ENCODE data around the gene DGCR8. TPM values are rescaled to one million over a fixed set of nuclear protein-coding genes. Genes with fewer than 3 reads are reported as not detected.

The DGCR8 gene
- total RNA-seq, 1 donor from 2014 or later: 18.0 TPM

GRCh38 chr22:20039683-20040325, 40.2 kb upstream of the DGCR8 start:
- Histone ChIP-seq H3K27me3 (no peaks in the 10 kb centered on the region), H3K27ac (no peak overlapping the region), H3K36me3 (peaks cover 44 to 55% of the 10 kb centered on the region in 2 donors), H3K4me3 (no peak overlapping the region), H3K4me1 (no peaks in the 10 kb centered on the region), H3K9me3 (no peaks in the 10 kb centered on the region)
- TF ChIP-seq CTCF (IDR thresholded peaks at IDR 0.05): no peak
- no peak for DNase-seq (ENCODE audit: low spot score in 2 of 2)
- intact Hi-C loops (cut with DNase I): no loop called here

- no peaks in the 10 kb centered on the region for H3K9me3 ChIP-seq
- H3K36me3 ChIP-seq: peaks cover 44 to 57% of the 10 kb centered on the region in 2 donors
- no peak overlapping the region for H3K27ac ChIP-seq
- TF ChIP-seq CTCF (IDR thresholded peaks at IDR 0.05): no peak
- H3K4me1 ChIP-seq: no peaks in the 10 kb centered on the region
- intact Hi-C loops (cut with DNase I): no loop called here
- no peaks in the 10 kb centered on the region for H3K27me3 ChIP-seq
- H3K4me3 ChIP-seq: no peak overlapping the region
- DNase-seq (ENCODE audit: low spot score in 2 of 2): no peak
Measured at GRCh38 chr22:20040327-20041200, 39.5 kb upstream of the DGCR8 start.

GRCh38 chr22:20043057-20043996, 36.7 kb upstream of the DGCR8 start:
- no peaks in the 10 kb centered on the region for H3K4me1 ChIP-seq
- no peaks in the 10 kb centered on the region for H3K27me3 ChIP-seq
- DNase-seq (ENCODE audit: low spot score in 2 of 2): no peak
- H3K36me3 ChIP-seq: peaks cover 31 to 52% of the 10 kb centered on the region in 2 donors
- H3K9me3 ChIP-seq: no peaks in the 10 kb centered on the region
- TF ChIP-seq CTCF (IDR thresholded peaks at IDR 0.05): no peak
- intact Hi-C loops (cut with DNase I): no loop called here
- no peak overlapping the region for H3K4me3 ChIP-seq
- no peak overlapping the region for H3K27ac ChIP-seq

GRCh38 chr22:20043997-20044342, 36.1 kb upstream of the DGCR8 start:
- TF ChIP-seq CTCF (IDR thresholded peaks at IDR 0.05): no peak
- intact Hi-C loops (cut with DNase I): no loop called here
- Histone ChIP-seq H3K36me3 (peaks cover 36 to 54% of the 10 kb centered on the region in 2 donors), H3K27ac (no peak overlapping the region), H3K9me3 (no peaks in the 10 kb centered on the region), H3K4me3 (no peak overlapping the region), H3K4me1 (no peaks in the 10 kb centered on the region), H3K27me3 (no peaks in the 10 kb centered on the region)
- no peak for DNase-seq (ENCODE audit: low spot score in 2 of 2)

- no peak overlapping the region for H3K4me3 ChIP-seq
- no peak for DNase-seq (ENCODE audit: low spot score in 2 of 2)
- H3K36me3 ChIP-seq: peaks cover 32 to 59% of the 10 kb centered on the region in 2 donors
- intact Hi-C loops (cut with DNase I): no loop called here
- H3K4me1 ChIP-seq: no peaks in the 10 kb centered on the region
- no peaks in the 10 kb centered on the region for H3K9me3 ChIP-seq
- no peak for TF ChIP-seq CTCF (IDR thresholded peaks at IDR 0.05)
- H3K27me3 ChIP-seq: no peaks in the 10 kb centered on the region
- H3K27ac ChIP-seq: no peak overlapping the region
Measured at GRCh38 chr22:20044495-20045151, 35.4 kb upstream of the DGCR8 start.
